GM19193 (cell line): ENCODE data around the gene ADCY7.

Experiments
- POLR2A ChIP-seq: IDR thresholded peaks from 4 replicates; pipeline ENCODE4 v1.6.1; 2011; ENCODE audit not compliant: insufficient read depth, insufficient read length; ENCODE audit errors: extremely low read depth

ADCY7 gene

DNA sequence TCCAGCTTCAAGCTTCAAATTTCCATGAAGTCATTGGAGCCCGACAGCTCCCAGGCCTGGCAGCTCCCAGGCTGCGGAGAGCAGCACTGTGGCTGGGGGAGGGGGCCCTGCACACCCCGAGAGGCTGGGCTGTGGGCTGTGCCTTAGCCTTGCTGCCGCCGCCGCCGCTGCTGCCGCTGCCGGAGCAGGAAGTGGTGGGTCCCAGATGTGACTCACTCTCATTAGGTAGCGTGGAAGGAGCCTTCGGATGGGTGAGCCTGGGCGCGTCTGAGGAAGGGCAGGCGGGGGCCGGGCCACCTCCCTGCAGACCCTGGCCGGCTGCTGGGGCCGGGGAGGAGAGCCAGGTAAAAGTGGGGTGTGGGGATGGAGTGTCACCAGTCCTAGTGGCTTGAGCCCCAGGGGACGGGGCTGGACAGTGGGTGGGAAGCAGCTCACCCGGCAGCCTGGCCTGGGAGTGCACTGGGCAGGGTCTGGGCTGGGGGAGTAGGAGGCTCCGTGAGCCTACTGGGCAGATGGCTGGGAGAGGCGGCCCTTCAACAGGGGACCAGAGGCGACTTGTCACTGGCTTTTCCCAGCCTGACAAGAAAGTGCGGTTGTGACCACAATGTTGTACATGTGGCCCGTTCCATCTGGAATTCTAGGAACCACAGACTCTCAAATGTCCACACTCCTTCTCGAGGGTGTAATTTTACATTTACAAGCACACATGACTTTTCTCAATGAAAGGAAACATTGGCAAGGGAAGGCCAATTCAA lies at the start of gene ADCY7:
ADCY7 (plus strand) TSS at position 215 of the 755 bp plus-strand sequence. CDS start 21,629 bp downstream, outside the sequence.
- peak; percentile 67 for TF ChIP-seq POLR2A

- no peak for TF ChIP-seq POLR2A
These were observed 46.9 kb upstream of the ADCY7 start for GRCh38 chr16:50219402-50219975.

- no peak for TF ChIP-seq POLR2A
These were observed 42.1 kb upstream of the ADCY7 start for GRCh38 chr16:50224286-50224685.

DNA sequence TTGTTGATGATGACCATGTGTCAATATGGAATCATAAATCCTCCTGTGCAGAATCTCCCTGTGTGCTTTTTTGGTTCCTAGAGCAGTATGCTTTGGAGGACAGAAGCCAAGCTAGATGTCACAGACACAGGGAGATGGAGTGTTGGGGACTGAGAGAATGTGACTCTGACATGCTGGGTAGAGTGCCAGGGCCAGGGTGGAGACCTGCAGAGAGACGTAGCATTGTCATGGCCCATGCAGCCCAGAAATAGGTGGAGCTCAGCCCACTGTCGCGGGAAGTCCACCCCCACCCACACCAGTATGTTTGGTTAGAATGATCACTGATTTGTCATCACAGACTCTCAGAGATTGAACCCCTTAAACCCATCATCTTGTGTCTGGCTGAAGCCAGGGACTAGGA lies 39.2 kb upstream of the ADCY7 start:
- TF ChIP-seq POLR2A = no peak

- TF ChIP-seq POLR2A = no peak
These were observed 38.7 kb upstream of the ADCY7 start for GRCh38 chr16:50227665-50228064.

DNA sequence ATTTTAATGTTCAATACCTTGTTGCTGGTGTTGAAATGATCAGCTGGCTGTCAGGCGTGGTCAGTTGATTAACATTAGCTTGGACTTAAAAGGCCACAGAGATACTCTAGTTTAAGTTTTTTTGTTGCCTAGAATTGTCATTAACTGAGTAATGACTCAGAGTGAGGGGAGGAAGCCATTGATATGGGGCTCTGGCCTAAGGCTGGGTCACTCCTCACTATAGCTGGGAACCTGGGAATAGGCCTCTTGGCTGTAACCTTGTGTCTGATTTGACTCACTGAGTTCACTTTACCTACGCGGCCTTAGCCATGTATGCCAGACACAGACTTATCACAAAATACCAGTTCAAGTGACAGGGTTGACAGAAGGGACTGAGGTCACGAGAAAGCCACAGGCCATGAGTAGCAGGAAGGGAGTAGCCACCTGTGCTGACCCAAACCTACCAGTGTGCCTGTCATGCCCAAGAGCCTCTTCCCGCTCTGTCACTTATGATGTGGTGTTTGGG lies 37.9 kb upstream of the ADCY7 start:
- TF ChIP-seq POLR2A = no peak

DNA sequence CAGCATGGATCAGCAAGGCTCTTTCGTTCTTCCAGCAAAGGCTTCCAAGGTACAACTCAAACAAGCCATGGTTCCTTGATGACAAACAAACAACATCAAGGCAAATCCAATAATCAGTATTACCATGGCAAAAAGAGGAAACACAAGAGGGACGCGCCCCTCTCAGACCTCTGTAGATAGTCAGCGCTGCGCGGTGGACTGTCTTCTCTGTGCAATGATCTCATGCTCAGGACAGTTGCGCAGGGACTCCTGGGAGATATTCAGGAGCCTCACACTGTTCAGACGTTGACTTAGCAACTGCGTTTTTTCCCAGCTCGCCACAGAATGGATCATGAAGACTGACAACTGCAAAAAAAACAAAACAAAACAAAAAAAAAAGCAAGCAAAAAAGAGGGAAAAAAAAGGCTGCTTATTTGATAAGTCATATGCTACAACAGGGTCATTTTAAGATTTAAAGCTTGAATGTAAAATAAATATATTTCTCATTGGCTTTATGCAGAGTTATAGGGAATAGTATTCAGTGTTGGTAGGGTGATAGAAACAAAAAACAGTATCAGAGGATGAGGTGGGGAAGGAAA lies 37.1 kb upstream of the ADCY7 start:
- TF ChIP-seq POLR2A = no peak

GRCh38 chr16:50234771-50235556 lies 31.4 kb upstream of the ADCY7 start:
- no peak for TF ChIP-seq POLR2A

- no peak for TF ChIP-seq POLR2A
These were observed 30.8 kb upstream of the ADCY7 start for GRCh38 chr16:50235581-50235980.

GRCh38 chr16:50238314-50238713 lies 28.0 kb upstream of the ADCY7 start:
- TF ChIP-seq POLR2A = no peak

- no peak for TF ChIP-seq POLR2A
These were observed 27.5 kb upstream of the ADCY7 start for GRCh38 chr16:50238868-50239301.

- no peak for TF ChIP-seq POLR2A
These were observed 22.2 kb upstream of the ADCY7 start for GRCh38 chr16:50244140-50244503.

GRCh38 chr16:50244504-50245416 lies 21.6 kb upstream of the ADCY7 start:
- TF ChIP-seq POLR2A = no peak
